Germinal center (tissue), 1 donor: Measurements from ENCODE around the gene LYL1.
A peak's percentile ranks its signal among the peaks of the same experiment; 100 is the strongest.
"Not testable (repeated sequence)": the region's sequence is repeated elsewhere in the genome, so short reads cannot be mapped to it uniquely, and the experiment has no call there.

Source experiments
- DNase-seq: peaks from one replicate; pipeline ENCODE4 v3.0.0; 2012; ENCODE audit warnings: mixed read lengths, low spot score

Gene LYL1

GRCh38 chr19:13102666-13103580 lies at the start of gene LYL1:
Gene LYL1, minus strand, starts transcription at chr19:13102858. Its CDS starts 1,687 bp downstream, at chr19:13101171.
- peak; percentile 87 for DNase-seq

DNA sequence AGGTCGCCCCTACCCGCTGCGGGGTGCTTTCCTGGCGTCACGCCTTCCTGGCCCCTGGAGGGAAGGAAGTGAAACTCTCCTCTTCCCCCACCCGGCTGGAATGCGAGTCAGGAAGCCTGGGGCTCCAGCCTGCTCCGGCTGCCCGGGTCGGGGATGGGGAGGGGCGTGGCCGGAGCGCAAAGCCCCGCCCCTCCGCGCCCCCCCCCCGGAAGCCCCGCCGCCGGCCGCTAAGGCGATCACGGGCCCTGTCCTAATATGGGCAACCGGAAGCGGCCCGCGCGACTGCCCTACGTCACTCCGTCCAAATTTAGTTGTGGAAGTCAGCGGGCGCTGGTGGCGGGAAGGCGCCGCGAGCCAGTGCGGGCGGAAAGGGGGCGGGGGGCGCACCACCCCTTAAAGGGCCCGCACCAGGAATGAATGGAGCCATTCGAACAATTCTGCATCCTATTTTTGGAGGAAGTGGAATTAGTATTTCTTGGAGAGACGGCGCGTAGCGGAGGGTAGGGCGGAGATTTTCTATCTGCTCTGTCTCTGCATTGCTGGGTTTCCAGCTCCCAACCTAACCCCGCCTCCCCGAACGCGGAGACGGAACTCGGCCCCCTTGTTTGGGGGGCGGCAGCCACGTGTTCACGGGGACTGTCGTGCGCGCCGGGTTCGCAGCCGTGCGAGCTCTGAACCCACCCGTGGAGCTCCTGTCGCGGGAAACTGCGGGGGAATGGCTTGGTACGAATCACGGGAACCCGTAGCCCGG lies 49.1 kb upstream of the LYL1 start:
- peak; percentile 94 for DNase-seq

- DNase-seq: peak; percentile 23
These were observed 48.4 kb upstream of the LYL1 start for GRCh38 chr19:13150931-13151604.

DNA sequence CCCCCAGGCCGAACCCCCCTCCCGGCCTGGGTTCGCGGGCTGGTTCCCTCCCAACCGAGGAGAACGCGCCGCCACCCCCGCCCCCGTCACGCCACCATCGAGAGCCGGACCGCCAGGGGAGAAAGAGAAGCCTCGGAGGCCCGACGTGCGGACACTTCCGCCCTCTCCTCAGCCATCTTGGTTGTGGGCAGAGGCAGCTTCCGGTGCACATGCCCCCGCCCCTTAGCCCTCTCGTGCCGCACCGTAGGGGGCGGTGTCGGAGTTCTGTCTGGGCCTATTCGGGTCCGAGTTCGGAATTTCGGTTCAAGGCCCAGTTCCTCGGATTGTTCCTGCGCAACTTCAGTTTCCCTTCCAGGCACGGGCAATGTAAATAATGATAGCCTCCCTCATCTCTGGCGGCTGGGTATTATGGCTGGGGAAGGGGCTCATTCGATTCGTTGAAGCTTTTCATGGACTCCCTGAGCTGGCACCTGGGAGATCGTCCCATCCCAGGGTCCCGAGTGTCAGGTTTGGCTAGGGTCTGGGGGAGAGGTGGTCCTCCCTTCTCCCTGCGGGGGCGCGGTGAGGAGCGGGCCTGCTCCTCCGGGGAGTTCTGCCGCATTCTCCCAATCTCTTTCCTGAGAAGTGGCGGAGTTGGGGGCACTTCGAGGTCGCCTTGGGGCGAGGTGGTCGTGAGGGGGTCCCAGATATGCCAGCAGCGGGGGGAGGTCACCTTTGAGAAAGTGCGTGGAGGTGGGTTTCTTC lies 47.7 kb upstream of the LYL1 start, which contains the start of the genes IER2 and STX10:
TSS of gene IER2 (plus strand) at position 225 of the 744 bp plus-strand sequence. CDS start 2,776 bp downstream, outside the sequence.
TSS of gene STX10 (minus strand) at position 189 of the 744 bp plus-strand sequence. CDS start 202 bp downstream, outside the sequence.
- DNase-seq: peak; percentile 92

- no peak for DNase-seq
These were observed 47.0 kb upstream of the LYL1 start for GRCh38 chr19:13149628-13150186.

- DNase-seq: not testable (repeated sequence)
These were observed 46.5 kb upstream of the LYL1 start for GRCh38 chr19:13149173-13149627.

DNA sequence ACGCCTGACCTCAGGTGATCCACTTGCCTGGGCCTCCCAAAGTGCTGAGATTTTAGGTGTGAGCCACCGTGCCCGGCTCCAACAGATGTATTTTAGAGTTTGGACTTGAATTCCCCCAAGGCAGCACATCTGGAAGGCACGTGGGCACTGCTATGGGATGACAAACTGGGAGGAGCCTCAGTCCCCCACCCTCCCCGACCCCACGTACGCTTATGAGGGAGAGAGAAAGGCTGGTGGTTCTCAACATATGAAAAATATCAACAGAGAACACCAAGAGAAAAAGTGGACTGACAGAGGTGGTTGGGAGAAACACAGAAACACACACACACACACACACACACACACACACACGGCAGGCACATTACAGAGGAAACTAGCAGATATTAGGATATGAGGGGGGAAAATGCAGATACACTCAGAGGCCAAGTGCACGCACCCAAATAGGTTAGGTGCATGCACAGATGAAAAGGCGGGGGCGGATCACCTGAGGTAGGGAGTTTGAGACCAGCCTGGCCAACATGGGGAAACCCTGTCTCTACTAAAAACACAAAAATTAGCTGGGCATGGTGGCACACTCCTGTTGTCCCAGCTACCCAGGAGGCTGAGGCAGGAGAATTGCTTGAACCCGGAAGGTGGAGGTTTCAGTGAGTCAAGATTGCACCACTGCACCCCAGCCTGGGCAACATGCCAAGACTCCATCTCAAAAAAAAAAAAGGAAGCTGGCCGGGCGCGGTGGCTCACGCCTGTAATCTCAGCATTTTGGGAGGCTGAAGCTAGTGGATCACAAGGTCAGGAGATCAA lies 44.3 kb upstream of the LYL1 start:
- no peak for DNase-seq

- no peak for DNase-seq
These were observed 37.1 kb upstream of the LYL1 start for GRCh38 chr19:13139633-13140311.

DNA sequence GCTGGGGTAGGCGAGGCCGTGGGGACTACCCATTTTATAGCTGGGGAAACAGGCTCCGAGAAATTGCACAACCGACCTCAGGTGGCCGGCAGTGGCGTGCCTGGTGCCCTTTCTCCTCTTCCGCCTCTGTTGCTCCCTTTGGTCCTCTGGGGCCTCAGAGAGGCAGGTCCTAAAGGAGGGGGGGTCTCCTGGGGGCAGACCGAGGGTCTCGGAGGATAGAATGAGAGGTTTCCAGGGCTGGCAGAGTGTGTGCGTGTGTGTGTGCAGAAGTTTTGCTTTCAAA lies 36.2 kb upstream of the LYL1 start:
- no peak for DNase-seq

- no peak for DNase-seq
These were observed 35.7 kb upstream of the LYL1 start for GRCh38 chr19:13138171-13138915.

DNA sequence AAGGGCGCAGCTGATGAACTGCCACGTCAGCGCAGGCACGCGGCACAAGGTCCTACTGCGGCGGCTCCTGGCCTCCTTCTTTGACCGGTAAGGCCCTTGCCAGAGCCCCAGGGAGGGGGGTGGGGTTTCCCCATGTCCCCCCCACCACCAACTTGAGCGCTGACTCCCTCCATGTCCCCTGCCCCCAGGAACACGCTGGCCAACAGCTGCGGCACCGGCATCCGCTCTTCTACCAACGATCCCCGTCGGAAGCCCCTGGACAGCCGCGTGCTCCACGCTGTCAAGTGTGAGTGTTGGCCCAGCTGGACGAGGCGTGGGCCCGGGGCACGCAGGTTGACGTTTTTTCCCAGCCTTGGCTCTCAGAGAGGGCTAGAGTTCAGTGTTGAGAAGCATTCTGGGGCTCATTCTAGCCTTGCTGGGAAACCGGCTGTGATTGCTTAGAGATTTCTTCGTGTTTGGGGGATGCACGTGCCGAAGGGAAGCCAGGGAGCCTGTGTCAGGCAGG lies 34.7 kb upstream of the LYL1 start:
- no peak for DNase-seq

GRCh38 chr19:13135068-13136062 lies 32.7 kb upstream of the LYL1 start:
- no peak for DNase-seq

GRCh38 chr19:13134626-13135025 lies 32.0 kb upstream of the LYL1 start:
- DNase-seq: no peak

- DNase-seq: no peak
These were observed 30.7 kb upstream of the LYL1 start for GRCh38 chr19:13133241-13133870.

- no peak for DNase-seq
These were observed 30.0 kb upstream of the LYL1 start for GRCh38 chr19:13132471-13133180.

DNA sequence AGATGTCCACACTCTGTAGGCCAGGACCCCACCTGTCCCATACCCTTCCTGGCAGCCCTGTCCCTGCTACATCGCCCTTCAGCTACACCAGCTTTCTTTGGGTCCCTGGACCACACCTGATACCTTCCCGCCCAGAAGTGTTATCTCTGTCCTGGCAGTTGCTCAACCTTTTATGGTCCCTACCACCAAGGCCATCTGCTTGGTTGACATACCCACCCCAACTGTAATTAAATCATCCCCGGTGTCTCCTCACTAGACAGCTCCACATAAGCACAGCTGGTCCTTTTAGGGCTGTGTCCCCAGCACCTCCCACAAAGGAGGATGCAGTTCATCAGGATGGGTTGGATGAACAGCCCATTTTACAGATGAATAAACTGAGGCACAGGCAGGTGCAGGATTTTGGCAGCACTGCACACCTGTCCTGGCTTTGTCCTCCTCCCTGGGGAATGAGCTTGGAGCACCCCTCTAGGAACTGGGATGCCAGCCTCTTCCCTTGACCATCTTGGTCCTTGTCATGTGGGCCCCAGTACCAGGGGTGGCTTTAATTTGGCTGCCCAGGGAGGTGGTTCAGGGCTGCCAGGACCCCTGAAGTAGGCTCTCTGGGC lies 28.3 kb upstream of the LYL1 start:
- DNase-seq: no peak
